Right lobe of liver (tissue), 6 donors: ENCODE measurements around the gene YDJC. TPM values are rescaled to one million over a fixed set of nuclear protein-coding genes. Genes with fewer than 3 reads are reported as not detected.
"Not testable (repeated sequence)": the region's sequence is repeated elsewhere in the genome, so short reads cannot be mapped to it uniquely, and the experiment has no call there.

Source experiments
- ATAC-seq, 4 donors: fragments of 200-7000 bp; cut with Tn5 transposase; one replicate each; pipeline ENCODE4 v1.9.1; 2020; ENCODE audit warnings: mild to moderate bottlenecking in 4 of 4, moderate library complexity in 4 of 4
- DNase-seq, 3 donors: peaks; one replicate each; pipeline ENCODE4 v3.0.0-alpha.2; 2020
- H3K27ac ChIP-seq, 3 donors: fragments of 200-600 bp; one replicate each; pipeline ENCODE4 v1.8.0; 2022
- H3K27me3 ChIP-seq, 2 donors: fragments of 200-600 bp; one replicate each; pipeline ENCODE4 v1.8.0; 2022
- H3K36me3 ChIP-seq, 4 donors: fragments of 200-600 bp; sonication (generic) in 1 of 4; one replicate each; pipeline versions ENCODE4 v1.5.1 to v1.8.0; 2017 to 2022; ENCODE audit warnings: control low read depth in 1 of 4
- H3K4me1 ChIP-seq, 4 donors: fragments of 200-600 bp; sonication (generic) in 1 of 4; one replicate each; pipeline versions ENCODE4 v1.5.1 to v1.8.0; 2017 to 2022; ENCODE audit warnings: control low read depth in 1 of 4
- H3K4me3 ChIP-seq, 3 donors: fragments of 200-600 bp; one replicate each; pipeline ENCODE4 v1.8.0; 2022
- H3K9me3 ChIP-seq, 4 donors: fragments of 200-600 bp; sonication (generic) in 1 of 4; one replicate each; pipeline versions ENCODE4 v1.5.1 to v1.8.0; 2017 to 2022; ENCODE audit warnings: control low read depth in 1 of 4
- POLR2A ChIP-seq: fragments of 450-650 bp; IDR thresholded peaks from one replicate; pipeline ENCODE4 v1.6.1; 2017; ENCODE audit warnings: antibody characterized with exemption, mild to moderate bottlenecking
- WGBS: methylation state at CpG from one replicate; pipeline ENCODE4 v1.1.6; 2018; ENCODE audit warnings: low coverage, low lambda C conversion rate; ENCODE audit not compliant: insufficient coverage; ENCODE audit errors: missing lambda C conversion rate; 5-methylcytosine and 5-hydroxymethylcytosine counted together
- intact Hi-C, 2 donors: fragments of 100-400 bp; cut with DNase I; formaldehyde crosslinking; loops; one replicate each; pipeline versions ENCODE4 v1.11.2 to v1.14.1; 2022
- total RNA-seq, 6 experiments: library from RNA; depleted of rRNA in 2 of 6; stranded (reverse); fragments of >200 nt in 2 of 6; fragmentation: NEBNext Ultra II Directional in 3 of 6; extraction: Animal tissue kit (Norgen Biotek cat#: 25700) in 3 of 6; gene quantifications; one replicate each; pipeline versions ENCODE4 v1.1.0 to v1.2.4, GENCODE V29; 2016 to 2023
- TF ChIP-seq, protein P1 (sequence below), 4 donors: fragments of 200-600 bp in 3 of 4; fragments of 450-650 bp in 1 of 4; IDR thresholded peaks; one replicate each; pipeline versions ENCODE4 v1.5.1 to v1.8.0; 2016 to 2022; ENCODE audit warnings: antibody characterized with exemption in 4 of 4, mild to moderate bottlenecking in 2 of 4
- donor health status: DM: no; HTN: yes; CAD: no.
- donor health status: DM: no; HTN: no; CAD: no.
- donor health status: DM: no; HTN: no; CAD: no.
- donor health status: DM: no; HTN: yes; CAD: no.
- donor health status: DM: no; HTN: yes; CAD: no.

Gene YDJC
- total RNA-seq, 6 experiments from 2014 or later: 7.1 to 29.0 (median 7.8) TPM

DNA sequence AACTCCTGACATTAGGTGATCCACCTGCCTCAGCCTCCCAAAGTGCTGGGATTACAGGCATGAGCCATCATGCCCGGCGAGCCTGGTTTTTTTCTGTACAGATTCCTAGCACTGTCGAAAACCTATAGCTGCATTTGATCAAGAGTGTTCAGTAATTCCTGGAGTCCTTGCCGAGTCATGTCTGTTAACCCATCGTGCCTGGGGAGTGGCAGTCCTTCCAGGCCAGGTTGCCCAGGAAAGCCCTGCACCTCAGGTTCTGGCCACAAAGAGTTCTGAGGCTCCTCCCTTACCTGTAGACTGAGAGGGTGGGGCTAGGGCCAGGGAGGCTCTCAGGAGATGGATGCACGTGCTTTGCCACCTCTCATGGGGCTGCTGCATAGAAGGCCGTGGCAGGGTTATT is 17.0 kb downstream of the YDJC start:
- ATAC-seq (no peak), DNase-seq (no peak)
- TF ChIP-seq, protein P1, sequence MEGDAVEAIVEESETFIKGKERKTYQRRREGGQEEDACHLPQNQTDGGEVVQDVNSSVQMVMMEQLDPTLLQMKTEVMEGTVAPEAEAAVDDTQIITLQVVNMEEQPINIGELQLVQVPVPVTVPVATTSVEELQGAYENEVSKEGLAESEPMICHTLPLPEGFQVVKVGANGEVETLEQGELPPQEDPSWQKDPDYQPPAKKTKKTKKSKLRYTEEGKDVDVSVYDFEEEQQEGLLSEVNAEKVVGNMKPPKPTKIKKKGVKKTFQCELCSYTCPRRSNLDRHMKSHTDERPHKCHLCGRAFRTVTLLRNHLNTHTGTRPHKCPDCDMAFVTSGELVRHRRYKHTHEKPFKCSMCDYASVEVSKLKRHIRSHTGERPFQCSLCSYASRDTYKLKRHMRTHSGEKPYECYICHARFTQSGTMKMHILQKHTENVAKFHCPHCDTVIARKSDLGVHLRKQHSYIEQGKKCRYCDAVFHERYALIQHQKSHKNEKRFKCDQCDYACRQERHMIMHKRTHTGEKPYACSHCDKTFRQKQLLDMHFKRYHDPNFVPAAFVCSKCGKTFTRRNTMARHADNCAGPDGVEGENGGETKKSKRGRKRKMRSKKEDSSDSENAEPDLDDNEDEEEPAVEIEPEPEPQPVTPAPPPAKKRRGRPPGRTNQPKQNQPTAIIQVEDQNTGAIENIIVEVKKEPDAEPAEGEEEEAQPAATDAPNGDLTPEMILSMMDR (IDR thresholded peaks at IDR 0.05): no peak
- TF ChIP-seq POLR2A: no peak
- H3K4me3 ChIP-seq: no peak overlapping the region
- H3K4me1 ChIP-seq: no peaks in the 10 kb centered on the region
- H3K9me3 ChIP-seq: no peaks in the 10 kb centered on the region
- H3K27ac ChIP-seq: no peak overlapping the region
- no peaks in the 10 kb centered on the region for H3K27me3 ChIP-seq
- no CpG with 5 or more reads among the region's 7 CpGs for WGBS
- intact Hi-C loops: no loop called here
- peaks cover 0 to 33% (median 13%) of the 10 kb centered on the region in 4 donors for H3K36me3 ChIP-seq

- Histone ChIP-seq H3K4me1 (peaks cover 0 to 10% (median 0%) of the 10 kb centered on the region in 4 donors), H3K4me3 (no peak overlapping the region), H3K36me3 (peaks cover 0 to 33% (median 13%) of the 10 kb centered on the region in 4 donors), H3K27me3 (no peaks in the 10 kb centered on the region), H3K27ac (no peak overlapping the region), H3K9me3 (no peaks in the 10 kb centered on the region)
- DNase-seq (no peak), ATAC-seq (peak in 1 of 4 donors; percentile 19)
- TF ChIP-seq, protein P1 (IDR thresholded peaks at IDR 0.05): no peak
- no peak for TF ChIP-seq POLR2A
- WGBS: 93% methylated on average over 3 of the region's 4 CpGs
- intact Hi-C loops: no loop called here
Observed at GRCh38 chr22:21611210-21611977, 18.4 kb downstream of the YDJC start.

DNA sequence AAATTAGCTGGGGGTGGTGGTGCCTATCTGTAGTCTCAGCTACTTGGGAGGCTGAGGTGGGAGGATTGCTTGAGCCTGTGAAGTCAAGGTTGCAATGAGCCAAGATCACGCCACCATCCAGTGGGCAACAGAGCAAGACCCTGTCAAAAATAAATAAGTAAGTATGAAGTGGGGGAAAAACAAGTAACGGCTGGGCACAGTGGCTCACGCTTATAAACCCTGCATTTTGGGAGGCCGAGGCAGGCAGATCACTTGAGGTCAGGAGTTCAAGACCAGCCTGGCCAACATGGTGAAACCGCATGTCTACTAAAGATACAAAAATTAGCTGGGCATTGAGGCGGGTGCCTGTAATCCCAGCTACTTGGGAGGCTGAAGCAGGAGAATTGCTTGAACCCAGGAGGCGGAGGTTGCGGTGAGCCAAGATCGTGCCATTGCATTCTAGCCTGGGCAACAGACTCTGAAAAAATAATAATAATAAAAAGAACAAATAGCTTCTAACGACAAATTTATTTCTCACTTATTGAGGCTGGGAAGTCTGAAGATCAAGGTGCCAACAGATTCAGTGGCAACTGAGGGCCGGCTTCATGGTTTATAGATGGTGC is 20.2 kb downstream of the YDJC start:
- not testable (repeated sequence) for ATAC-seq

DNA sequence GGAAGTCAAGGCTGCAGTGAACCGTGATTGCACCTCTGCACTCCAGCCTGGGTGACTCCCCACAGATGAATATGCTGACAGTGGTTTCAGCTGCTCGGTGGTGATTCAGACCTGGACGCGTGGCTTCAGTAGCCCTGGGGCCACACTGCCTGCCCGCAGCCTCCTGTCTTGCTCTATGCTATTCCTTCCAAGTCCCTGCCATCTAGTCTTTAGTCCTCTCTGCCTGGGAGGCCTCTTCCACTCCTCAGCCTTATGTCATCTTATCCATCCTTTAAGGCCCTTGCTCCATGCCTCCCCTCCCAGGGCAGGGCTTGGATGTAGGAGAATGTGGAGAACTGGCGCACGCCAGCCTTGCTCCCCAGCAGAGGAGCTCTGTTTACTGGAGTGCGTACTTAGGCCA is 23.0 kb downstream of the YDJC start:
- no peak for DNase-seq
- Histone ChIP-seq H3K4me1 (peaks cover 0 to 10% (median 0%) of the 10 kb centered on the region in 4 donors), H3K27me3 (no peaks in the 10 kb centered on the region), H3K27ac (no peak overlapping the region), H3K9me3 (no peaks in the 10 kb centered on the region), H3K4me3 (no peak overlapping the region), H3K36me3 (peaks cover 0 to 13% (median 8%) of the 10 kb centered on the region in 4 donors)
- WGBS: 100% methylated on average over 3 of the region's 8 CpGs
- intact Hi-C loops: no loop called here
- no peak for ATAC-seq
- TF ChIP-seq POLR2A: no peak
- TF ChIP-seq, protein P1 (IDR thresholded peaks at IDR 0.05): no peak

More for the DNA sequence above, 20.2 kb downstream of the YDJC start:
- H3K36me3 ChIP-seq: peaks cover 0 to 33% (median 13%) of the 10 kb centered on the region in 4 donors
- DNase-seq, H3K27me3 ChIP-seq, H3K4me3 ChIP-seq, H3K9me3 ChIP-seq, H3K4me1 ChIP-seq, H3K27ac ChIP-seq, intact Hi-C loops: not testable (repeated sequence)
- 93% methylated on average over 11 of the region's 11 CpGs for WGBS

DNA sequence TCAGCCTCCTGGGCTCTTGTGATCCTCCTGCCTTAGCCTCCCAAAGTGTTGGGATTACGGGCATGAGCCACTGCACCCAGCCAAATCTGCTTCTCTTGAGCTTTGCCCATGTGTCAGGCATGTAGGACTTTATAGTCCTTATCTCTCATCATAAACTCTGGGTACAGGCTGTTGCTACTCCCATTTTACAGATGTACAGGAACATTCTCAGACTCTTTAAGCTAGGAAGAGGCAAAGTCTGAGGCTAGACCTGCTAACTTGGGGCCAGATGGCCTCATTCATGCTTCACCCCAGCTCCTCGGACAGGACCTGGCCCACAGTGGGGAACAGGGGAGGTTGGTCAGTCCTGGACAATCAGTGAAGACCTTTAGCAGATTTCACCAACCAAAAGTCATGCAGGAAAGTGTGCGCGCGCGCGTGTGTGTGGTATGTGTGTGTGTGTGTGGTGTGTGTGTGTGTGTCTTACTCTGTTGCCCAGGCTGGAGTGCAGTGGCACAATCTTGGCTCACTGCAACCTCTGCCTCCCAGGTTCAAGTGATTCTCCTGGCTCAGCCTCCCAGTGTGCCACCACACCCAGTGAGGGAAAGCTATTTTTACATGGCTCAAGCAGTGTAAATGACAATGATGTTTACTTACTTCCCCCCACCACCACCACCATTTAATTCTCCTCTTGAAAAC is 23.8 kb downstream of the YDJC start:
- Histone ChIP-seq H3K4me1 (peaks cover 0 to 10% (median 0%) of the 10 kb centered on the region in 4 donors), H3K27ac (no peak overlapping the region), H3K36me3 (peaks cover 0 to 10% (median 4%) of the 10 kb centered on the region in 4 donors), H3K9me3 (no peaks in the 10 kb centered on the region), H3K27me3 (no peaks in the 10 kb centered on the region), H3K4me3 (no peak overlapping the region)
- ATAC-seq (no peak), DNase-seq (no peak)
- intact Hi-C loops: no loop called here
- WGBS: 98% methylated on average over 7 of the region's 7 CpGs
- TF ChIP-seq, protein P1 (IDR thresholded peaks at IDR 0.05): no peak
- no peak for TF ChIP-seq POLR2A
